H9 (cell line): ENCODE measurements around the gene INO80. TPM values are rescaled to one million over a fixed set of nuclear protein-coding genes. Genes with fewer than 3 reads are reported as not detected.

ENCODE experiments used
- DNase-seq: peaks from one replicate; pipeline ENCODE4 v3.0.0-alpha.2; 2017
- H2AFZ ChIP-seq: one replicate; pipeline ENCODE4 v1.6.1; 2013; ENCODE audit warnings: mild to moderate bottlenecking, low read length, control low read depth, moderate library complexity
- H2AK5ac ChIP-seq: 2 replicates; pipeline ENCODE4 v1.6.1; 2013; ENCODE audit warnings: low read length, control low read depth, mixed read lengths; ENCODE audit not compliant: insufficient read length
- H2BK120ac ChIP-seq: one replicate; pipeline ENCODE4 v1.6.1; 2013; ENCODE audit warnings: low read depth, mild to moderate bottlenecking, low read length, control low read depth, inconsistent platforms; ENCODE audit not compliant: poor library complexity, severe bottlenecking
- H2BK12ac ChIP-seq: 2 replicates; pipeline ENCODE4 v1.6.1; 2013; ENCODE audit warnings: low read length, control low read depth, mixed read lengths, low read depth; ENCODE audit not compliant: insufficient read length
- H2BK15ac ChIP-seq: 2 replicates; pipeline ENCODE4 v1.6.1; 2013; ENCODE audit warnings: low read depth, low read length, control low read depth
- H2BK20ac ChIP-seq: one replicate; pipeline ENCODE4 v1.6.1; 2013; ENCODE audit warnings: low read depth, mild to moderate bottlenecking, low read length, control low read depth, inconsistent platforms; ENCODE audit not compliant: poor library complexity, severe bottlenecking
- H2BK5ac ChIP-seq: 2 replicates; pipeline ENCODE4 v1.6.1; 2013; ENCODE audit warnings: low read length, control low read depth, mixed read lengths; ENCODE audit not compliant: insufficient read length
- H3K14ac ChIP-seq: 2 replicates; pipeline ENCODE4 v1.6.1; 2013; ENCODE audit warnings: low read length, control low read depth; ENCODE audit not compliant: insufficient read depth
- H3K18ac ChIP-seq: 2 replicates; pipeline ENCODE4 v1.6.1; 2013; ENCODE audit warnings: low read depth, mild to moderate bottlenecking, mixed read lengths, low read length, control low read depth; ENCODE audit not compliant: insufficient read length
- H3K23ac ChIP-seq: 2 replicates; pipeline ENCODE4 v1.6.1; 2013; ENCODE audit warnings: low read length, control low read depth, mixed read lengths, low read depth; ENCODE audit not compliant: insufficient read length
- H3K23me2 ChIP-seq: 2 replicates; pipeline ENCODE4 v1.6.1; 2013; ENCODE audit warnings: low read depth, mild to moderate bottlenecking, mixed read lengths, low read length, control low read depth; ENCODE audit not compliant: insufficient read length, poor library complexity, severe bottlenecking
- H3K27ac ChIP-seq: 2 replicates; pipeline ENCODE4 v1.5.1; 2013; ENCODE audit warnings: low read length, control low read depth, mixed read lengths, low read depth; ENCODE audit not compliant: insufficient read length
- H3K27me3 ChIP-seq: 2 replicates; pipeline ENCODE4 v1.6.1; 2013; ENCODE audit warnings: low read length, control low read depth, inconsistent platforms; ENCODE audit not compliant: insufficient read depth
- H3K4ac ChIP-seq: 2 replicates; pipeline ENCODE4 v1.6.1; 2013; ENCODE audit warnings: low read depth, mild to moderate bottlenecking, control low read depth, inconsistent platforms, low read length, moderate library complexity
- H3K4me1 ChIP-seq: 2 replicates; pipeline ENCODE4 v1.6.1; 2013; ENCODE audit warnings: low read length, control low read depth, inconsistent platforms; ENCODE audit not compliant: insufficient read depth
- H3K4me2 ChIP-seq: 2 replicates; pipeline ENCODE4 v1.6.1; 2013; ENCODE audit warnings: low read length, control low read depth, mixed read lengths; ENCODE audit not compliant: insufficient read length, insufficient read depth
- H3K56ac ChIP-seq: 2 replicates; pipeline ENCODE4 v1.6.1; 2013; ENCODE audit warnings: low read depth, mild to moderate bottlenecking, mixed read lengths, low read length, control low read depth; ENCODE audit not compliant: insufficient read length
- H3K79me1 ChIP-seq: 2 replicates; pipeline ENCODE4 v1.6.1; 2013; ENCODE audit warnings: low read depth, mild to moderate bottlenecking, moderate library complexity, low read length, control low read depth, inconsistent platforms; ENCODE audit not compliant: insufficient read depth, poor library complexity, severe bottlenecking
- H3K79me2 ChIP-seq: 2 replicates; pipeline ENCODE4 v1.6.1; 2013; ENCODE audit warnings: low read length, control low read depth, inconsistent platforms; ENCODE audit not compliant: insufficient read depth
- H3K9ac ChIP-seq: 2 replicates; pipeline ENCODE4 v1.6.1; 2013; ENCODE audit warnings: low read length, control low read depth, mixed read lengths; ENCODE audit not compliant: insufficient read length; ENCODE audit errors: extremely low read depth
- H3K9me3 ChIP-seq: one replicate; pipeline ENCODE4 v1.6.1; 2013; ENCODE audit warnings: low read depth, low read length, inconsistent platforms; ENCODE audit not compliant: control insufficient read depth
- H3T11ph ChIP-seq: one replicate; pipeline ENCODE4 v1.6.1; 2013; ENCODE audit warnings: mild to moderate bottlenecking, low read length, control low read depth, inconsistent platforms
- H4K20me1 ChIP-seq: one replicate; pipeline ENCODE4 v1.6.1; 2013; ENCODE audit not compliant: control insufficient read depth, insufficient read length, insufficient read depth
- H4K5ac ChIP-seq: 2 replicates; pipeline ENCODE4 v1.6.1; 2013; ENCODE audit warnings: low read depth, mild to moderate bottlenecking, mixed read lengths, low read length, control low read depth; ENCODE audit not compliant: insufficient read length
- H4K8ac ChIP-seq: replicated peaks from 2 replicates; pipeline ENCODE4 v1.6.1; 2013; ENCODE audit warnings: low read length, control low read depth, mixed read lengths, low read depth; ENCODE audit not compliant: insufficient read length
- H4K91ac ChIP-seq: 2 replicates; pipeline ENCODE4 v1.6.1; 2013; ENCODE audit warnings: low read depth, mild to moderate bottlenecking, moderate library complexity, mixed read lengths, low read length, control low read depth; ENCODE audit not compliant: insufficient read length
- H3K27ac Mint-ChIP-seq, 3 experiments: 2 replicates in 2 of 3; 3 replicates in 1 of 3; pipeline ENCODE4 v1.8.0; 2020 to 2021; ENCODE audit warnings: mixed read lengths in 3 of 3, mild to moderate bottlenecking in 1 of 3, moderate library complexity in 1 of 3
- H3K27me3 Mint-ChIP-seq: 2 replicates; pipeline ENCODE4 v1.8.0; 2021; ENCODE audit warnings: low read depth, mild to moderate bottlenecking, moderate library complexity, mixed read lengths
- H3K36me3 Mint-ChIP-seq, 3 experiments: 2 replicates in 2 of 3; 3 replicates in 1 of 3; pipeline ENCODE4 v1.8.0; 2020 to 2021; ENCODE audit warnings: low read depth in 3 of 3, mixed read lengths in 3 of 3; ENCODE audit not compliant: insufficient read depth in 1 of 3
- H3K4me1 Mint-ChIP-seq, 2 experiments: 2 replicates each; pipeline ENCODE4 v1.8.0; 2020; ENCODE audit warnings: mixed read lengths in 2 of 2
- H3K4me3 Mint-ChIP-seq, 2 experiments: 2 replicates in 1 of 2; 3 replicates in 1 of 2; pipeline ENCODE4 v1.8.0; 2020 to 2021; ENCODE audit warnings: mild to moderate bottlenecking in 2 of 2, mixed read lengths in 2 of 2, moderate library complexity in 1 of 2
- H3K9me3 Mint-ChIP-seq, 2 experiments: 2 replicates in 1 of 2; 3 replicates in 1 of 2; pipeline ENCODE4 v1.8.0; 2020; ENCODE audit warnings: mild to moderate bottlenecking in 2 of 2, mixed read lengths in 2 of 2, moderate library complexity in 1 of 2
- CTCF ChIP-seq: fragments of 200-600 bp; sonication (generic); conservative IDR thresholded peaks from 3 replicates; pipeline ENCODE4 v1.8.0; 2021; ENCODE audit warnings: antibody characterized with exemption, mild to moderate bottlenecking
- WGBS: extraction: QIAGEN DNeasy Blood & Tissue Kit; methylation state at CpG from one replicate; pipeline ENCODE4 v1.1.7; 2013; ENCODE audit warnings: missing lambda C conversion rate, low lambda C conversion rate, mixed read lengths; ENCODE audit not compliant: insufficient read length; ENCODE audit errors: extremely low coverage; 5-methylcytosine and 5-hydroxymethylcytosine counted together
- total RNA-seq: library from RNA; stranded (reverse); gene quantifications from 2 replicates; pipeline ENCODE4 v1.2.1, GENCODE V29; 2021

INO80 gene
- total RNA-seq, 1 experiment from 2014 or later: 29.2 TPM

- Mint-ChIP-seq H3K27ac (no peak overlapping the region), H3K4me3 (no peak overlapping the region), H3K27me3 (peaks cover 8% of the 10 kb centered on the region), H3K9me3 (no peaks in the 10 kb centered on the region), H3K4me1 (no peaks in the 10 kb centered on the region), H3K36me3 (no peaks in the 10 kb centered on the region)
- no peaks in the 10 kb centered on the region for H3K27me3 ChIP-seq
- H2BK12ac ChIP-seq: no peak overlapping the region
- no peak overlapping the region for H4K8ac ChIP-seq
- H2BK15ac ChIP-seq: no peak overlapping the region
- H3T11ph ChIP-seq: no peak overlapping the region
- H3K4me1 ChIP-seq: no peaks in the 10 kb centered on the region
- no peaks in the 10 kb centered on the region for H3K79me1 ChIP-seq
- no peak overlapping the region for H3K9ac ChIP-seq
- no peak overlapping the region for H2AK5ac ChIP-seq
- no peak overlapping the region for H3K23ac ChIP-seq
- no peak overlapping the region for H3K14ac ChIP-seq
- no peaks in the 10 kb centered on the region for H4K20me1 ChIP-seq
- H2AFZ ChIP-seq: no peak overlapping the region
- no peaks in the 10 kb centered on the region for H3K79me2 ChIP-seq
- H3K9me3 ChIP-seq: no peaks in the 10 kb centered on the region
- no peak for DNase-seq
- no peak overlapping the region for H3K27ac ChIP-seq
- H3K4me2 ChIP-seq: no peak overlapping the region
- no peak overlapping the region for H2BK20ac ChIP-seq
- H3K23me2 ChIP-seq: no peaks in the 10 kb centered on the region
- no peak for TF ChIP-seq CTCF
- no CpG with 5 or more reads among the region's 1 CpG for WGBS
- no peak overlapping the region for H3K4ac ChIP-seq
- H2BK5ac ChIP-seq: no peak overlapping the region
- H3K56ac ChIP-seq: no peak overlapping the region
- H4K91ac ChIP-seq: no peak overlapping the region
- H2BK120ac ChIP-seq: no peak overlapping the region
- H4K5ac ChIP-seq: no peak overlapping the region
- H3K18ac ChIP-seq: no peak overlapping the region
These were observed 9.1 kb upstream of the INO80 start for GRCh38 chr15:41125063-41125669.
